Activated CD4-positive, alpha-beta memory T cell treated with anti-CD3 and anti-CD28 coated beads for 36 hours (primary cell): ENCODE results near the gene ELL2. TPM values are rescaled to one million over a fixed set of nuclear protein-coding genes. Genes with fewer than 3 reads are reported as not detected.
A peak's percentile ranks its signal among the peaks of the same experiment; 100 is the strongest.
"Not testable (repeated sequence)": the region's sequence is repeated elsewhere in the genome, so short reads cannot be mapped to it uniquely, and the experiment has no call there.

Experiments
- CTCF ChIA-PET: fragments of 350-600 bp; sonication (Branson Sonifier 250); formaldehyde crosslinking; loops from one replicate; lab custom pipeline; 2021; ENCODE audit warnings: antibody characterized with exemption, inconsistent platforms; lab: Charles Lee
- POLR2A ChIA-PET: fragments of 350-600 bp; sonication (Branson Sonifier 250); formaldehyde crosslinking; loops from one replicate; lab custom pipeline; 2021; ENCODE audit warnings: antibody characterized with exemption; lab: Charles Lee
- DNase-seq: peaks from one replicate; pipeline ENCODE4 v3.0.0-alpha.2; 2020
- H3K27ac Mint-ChIP-seq: one replicate; pipeline ENCODE4 v1.8.0; 2021; ENCODE audit warnings: mixed read lengths
- H3K27me3 Mint-ChIP-seq: one replicate; pipeline ENCODE4 v1.8.0; 2021; ENCODE audit warnings: mixed read lengths
- H3K36me3 Mint-ChIP-seq: one replicate; pipeline ENCODE4 v1.8.0; 2021; ENCODE audit warnings: mixed read lengths
- H3K4me1 Mint-ChIP-seq: one replicate; pipeline ENCODE4 v1.8.0; 2021; ENCODE audit warnings: low read depth, mixed read lengths
- H3K4me3 Mint-ChIP-seq: one replicate; pipeline ENCODE4 v1.8.0; 2021; ENCODE audit warnings: mild to moderate bottlenecking, mixed read lengths
- H3K9me3 Mint-ChIP-seq: one replicate; pipeline ENCODE4 v1.8.0; 2021; ENCODE audit warnings: mixed read lengths
- intact Hi-C: fragments of 100-400 bp; cut with micrococcal nuclease; formaldehyde crosslinking; loops from one replicate; pipeline ENCODE4 v1.15.1; 2023
- total RNA-seq, 2 experiments: library from RNA; stranded (reverse); gene quantifications; one replicate each; pipeline ENCODE4 v1.2.3, GENCODE V29; 2021

The ELL2 gene
- total RNA-seq, 2 experiments from 2014 or later = 127 to 132 TPM

DNA sequence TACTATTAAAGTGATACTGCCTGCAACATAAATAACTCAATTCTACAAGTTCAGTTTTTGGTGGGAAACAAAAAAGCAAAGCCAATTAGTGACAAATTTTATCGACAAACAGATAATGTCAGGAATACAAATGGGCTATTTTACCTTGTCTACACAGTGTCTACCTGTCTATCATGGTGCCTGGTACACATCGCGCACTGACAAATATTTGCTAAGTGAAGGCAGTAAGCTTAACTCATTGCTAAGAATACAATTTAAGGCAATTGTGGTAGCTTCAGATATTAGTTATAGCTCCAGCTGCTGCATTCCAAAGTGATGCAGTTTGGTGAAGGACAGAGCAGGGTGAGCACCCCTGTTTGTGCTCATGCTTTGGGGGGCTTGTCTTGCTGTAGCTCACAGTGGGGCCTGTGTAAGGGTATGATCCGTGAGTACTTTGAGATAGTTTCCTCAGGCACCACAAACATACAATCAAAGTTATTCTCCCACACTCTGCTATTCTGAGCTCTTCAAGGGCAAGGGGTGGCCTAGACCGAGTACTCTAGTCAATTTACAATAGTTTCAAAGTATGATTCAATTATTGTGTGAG, 24.7 kb downstream of the ELL2 start:
- no peak for DNase-seq
- intact Hi-C loops = no loop called here
- H3K4me3 Mint-ChIP-seq = no peak overlapping the region
- CTCF ChIA-PET = interaction anchor here (1.1 to 1.4 kb wide), 4 partner anchors 11 to 24 kb away, joined by 3 to 4 read pairs (median 4); no protein-coding TSS in a partner anchor
- POLR2A ChIA-PET = no interaction called here
- H3K4me1 Mint-ChIP-seq = peaks cover 38% of the 10 kb centered on the region
- peaks cover 14% of the 10 kb centered on the region for H3K36me3 Mint-ChIP-seq
- H3K27me3 Mint-ChIP-seq = no peaks in the 10 kb centered on the region
- no peak overlapping the region for H3K27ac Mint-ChIP-seq
- no peaks in the 10 kb centered on the region for H3K9me3 Mint-ChIP-seq

GRCh38 chr5:95935553-95936100, 26.0 kb downstream of the ELL2 start:
- H3K4me3 Mint-ChIP-seq = no peak overlapping the region
- peaks cover 21% of the 10 kb centered on the region for H3K36me3 Mint-ChIP-seq
- ChIA-PET CTCF (interaction anchor here (1.2 to 1.4 kb wide), 2 partner anchors 20 to 23 kb away, joined by 3 to 4 read pairs; no protein-coding TSS in a partner anchor), POLR2A (no interaction called here)
- no peak overlapping the region for H3K27ac Mint-ChIP-seq
- DNase-seq = no peak
- H3K27me3 Mint-ChIP-seq = no peaks in the 10 kb centered on the region
- no peaks in the 10 kb centered on the region for H3K9me3 Mint-ChIP-seq
- intact Hi-C loops = no loop called here
- H3K4me1 Mint-ChIP-seq = peaks cover 44% of the 10 kb centered on the region

DNA sequence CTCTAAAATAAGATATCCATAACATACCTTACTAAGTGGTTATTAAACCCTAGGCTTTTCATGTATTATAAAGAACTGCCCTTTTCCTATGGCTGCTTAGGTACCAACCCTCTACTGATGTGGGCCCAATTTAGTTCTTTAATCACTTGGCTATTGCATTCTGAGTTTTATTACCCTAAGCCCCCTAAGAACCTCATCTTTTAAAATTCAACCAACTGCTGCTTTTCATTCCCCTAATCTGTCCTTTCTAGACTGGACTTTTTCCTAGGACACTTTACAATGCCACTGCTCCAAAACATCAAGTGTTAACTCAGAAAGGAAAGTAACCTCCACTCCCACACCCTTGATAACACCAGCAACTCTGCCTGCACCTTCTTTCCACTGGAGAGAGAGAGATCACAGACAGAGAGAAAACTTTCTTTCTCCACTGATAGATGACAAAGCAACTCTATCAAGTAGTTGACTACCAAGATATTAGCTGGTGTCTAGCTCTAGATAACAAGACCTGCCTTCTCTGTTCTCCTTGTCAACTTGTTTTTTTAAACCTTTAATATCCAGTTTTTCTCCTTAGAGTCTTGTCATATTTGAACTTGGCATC, 27.3 kb downstream of the ELL2 start:
- DNase-seq = no peak
- Mint-ChIP-seq H3K4me1 (peaks cover 42% of the 10 kb centered on the region), H3K27ac (peak overlapping the region; percentile 13), H3K4me3 (no peak overlapping the region), H3K27me3 (no peaks in the 10 kb centered on the region), H3K36me3 (peaks cover 21% of the 10 kb centered on the region), H3K9me3 (no peaks in the 10 kb centered on the region)
- ChIA-PET POLR2A (no interaction called here), CTCF (no interaction called here)
- intact Hi-C loops = no loop called here

- intact Hi-C loops = no loop called here
- Mint-ChIP-seq H3K27ac (no peak overlapping the region), H3K36me3 (peaks cover 24% of the 10 kb centered on the region), H3K9me3 (no peaks in the 10 kb centered on the region), H3K27me3 (no peaks in the 10 kb centered on the region), H3K4me3 (no peak overlapping the region), H3K4me1 (peaks cover 51% of the 10 kb centered on the region)
- ChIA-PET CTCF (interaction anchor here (1.1 kb wide), 1 partner anchor 74 kb away, joined by 4 read pairs; no protein-coding TSS in a partner anchor), POLR2A (no interaction called here)
- DNase-seq = no peak
Measured at GRCh38 chr5:95932941-95933340, 28.7 kb downstream of the ELL2 start.

DNA sequence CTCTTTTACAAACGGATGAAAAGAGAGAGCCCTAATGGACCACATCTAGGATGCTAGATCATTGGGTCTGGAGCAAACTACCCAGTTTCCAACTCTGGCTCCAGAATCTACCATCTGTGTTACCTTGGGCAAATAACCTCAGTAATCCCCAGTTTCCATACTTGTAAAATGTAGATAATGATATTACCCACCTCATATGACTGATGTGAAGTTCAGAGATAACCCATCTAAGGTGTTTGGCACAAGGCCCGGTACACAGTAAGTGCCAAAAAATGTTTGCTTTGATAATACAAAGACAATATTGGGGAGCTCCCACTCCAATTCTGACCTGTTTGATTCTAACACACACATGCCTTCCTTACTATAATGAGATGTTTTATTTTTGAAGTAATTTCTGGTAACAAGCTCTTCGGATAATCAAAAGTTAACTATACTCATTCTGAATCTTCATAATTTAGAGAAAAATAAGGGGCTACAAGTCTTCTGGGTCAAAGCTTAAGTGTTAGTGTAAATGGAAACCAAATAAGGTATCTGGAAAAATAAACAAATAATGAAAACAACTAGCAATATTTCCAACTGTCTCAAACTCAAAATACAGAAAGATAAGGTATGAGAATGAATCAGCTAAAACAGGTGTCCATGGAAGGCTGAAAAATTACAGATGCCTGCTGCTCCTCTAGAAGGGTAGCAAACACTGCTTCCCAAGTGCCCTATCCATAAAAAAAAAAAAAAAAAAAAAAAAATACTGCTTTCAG, 30.4 kb downstream of the ELL2 start:
- Mint-ChIP-seq H3K27me3 (no peaks in the 10 kb centered on the region), H3K4me3 (no peak overlapping the region), H3K9me3 (no peaks in the 10 kb centered on the region), H3K27ac (no peak overlapping the region), H3K36me3 (peaks cover 20% of the 10 kb centered on the region), H3K4me1 (peaks cover 57% of the 10 kb centered on the region)
- ChIA-PET CTCF (interaction anchor here (0.9 kb wide), 1 partner anchor 405 kb away, joined by 3 read pairs; no protein-coding TSS in a partner anchor), POLR2A (interaction anchor here (1.2 kb wide), 1 partner anchor 13 kb away, joined by 3 read pairs; no protein-coding TSS in a partner anchor)
- intact Hi-C loops = no loop called here
- DNase-seq = no peak

- no peak for DNase-seq
- Mint-ChIP-seq H3K27ac (no peak overlapping the region), H3K4me1 (peaks cover 60% of the 10 kb centered on the region), H3K9me3 (no peaks in the 10 kb centered on the region), H3K27me3 (no peaks in the 10 kb centered on the region), H3K36me3 (peaks cover 15% of the 10 kb centered on the region), H3K4me3 (no peak overlapping the region)
- intact Hi-C loops = no loop called here
- CTCF ChIA-PET = no interaction called here
- POLR2A ChIA-PET = no interaction called here
Measured at GRCh38 chr5:95930141-95930930, 31.3 kb downstream of the ELL2 start.

- H3K4me1 Mint-ChIP-seq = peaks cover 49% of the 10 kb centered on the region
- H3K27ac Mint-ChIP-seq = peak overlapping the region; percentile 84
- DNase-seq = no peak
- H3K36me3 Mint-ChIP-seq = peaks cover 18% of the 10 kb centered on the region
- intact Hi-C loops = loop anchor here (1.0 to 2.0 kb wide), 4 partner anchors 34 to 352 kb away; no protein-coding TSS in a partner anchor
- POLR2A ChIA-PET = interaction anchor here (1.1 to 1.4 kb wide), 4 partner anchors 30 to 406 kb away, joined by 3 to 5 read pairs (median 4); partner anchors contain the start of gene ELL2
- H3K4me3 Mint-ChIP-seq = no peak overlapping the region
- H3K9me3 Mint-ChIP-seq = no peaks in the 10 kb centered on the region
- H3K27me3 Mint-ChIP-seq = no peaks in the 10 kb centered on the region
- CTCF ChIA-PET = interaction anchor here (1.0 to 1.4 kb wide), 3 partner anchors 59 to 407 kb away, joined by 3 to 4 read pairs (median 3); no protein-coding TSS in a partner anchor
Measured at GRCh38 chr5:95928724-95929253, 32.9 kb downstream of the ELL2 start.

- ChIA-PET POLR2A (interaction anchor here (1.0 to 1.4 kb wide), 5 partner anchors 14 to 407 kb away, joined by 3 to 5 read pairs (median 3); partner anchors contain the start of gene ELL2), CTCF (interaction anchor here (0.6 to 1.4 kb wide), 4 partner anchors 16 to 408 kb away, joined by 3 to 4 read pairs (median 4); no protein-coding TSS in a partner anchor)
- Mint-ChIP-seq H3K9me3 (no peaks in the 10 kb centered on the region), H3K36me3 (peaks cover 19% of the 10 kb centered on the region), H3K27me3 (no peaks in the 10 kb centered on the region), H3K4me3 (no peak overlapping the region), H3K4me1 (peaks cover 46% of the 10 kb centered on the region), H3K27ac (peak overlapping the region; percentile 84)
- intact Hi-C loops = loop anchor here (1.0 to 2.0 kb wide), 4 partner anchors 35 to 352 kb away; no protein-coding TSS in a partner anchor
- no peak for DNase-seq
Measured at GRCh38 chr5:95927927-95928723, 33.5 kb downstream of the ELL2 start.

DNA sequence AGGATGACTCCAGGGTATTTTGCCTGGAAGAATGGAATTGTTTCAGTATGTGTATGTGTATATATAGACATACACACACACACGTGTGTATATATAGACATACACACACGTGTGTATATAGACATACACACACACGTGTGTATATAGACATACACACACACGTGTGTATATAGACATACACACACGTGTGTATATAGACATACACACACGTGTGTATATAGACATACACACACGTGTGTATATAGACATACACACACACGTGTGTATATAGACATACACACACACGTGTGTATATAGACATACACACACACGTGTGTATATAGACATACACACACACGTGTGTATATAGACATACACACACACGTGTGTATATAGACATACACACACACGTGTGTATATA, 34.4 kb downstream of the ELL2 start:
- H3K4me1 Mint-ChIP-seq = peaks cover 41% of the 10 kb centered on the region
- ChIA-PET CTCF (interaction anchor here (1.3 kb wide), 1 partner anchor 409 kb away, joined by 3 read pairs; no protein-coding TSS in a partner anchor), POLR2A (interaction anchor here (1.0 to 1.4 kb wide), 2 partner anchors 14 to 56 kb away, joined by 3 to 5 read pairs; no protein-coding TSS in a partner anchor)
- H3K4me3 Mint-ChIP-seq, H3K27me3 Mint-ChIP-seq, H3K9me3 Mint-ChIP-seq, DNase-seq, intact Hi-C loops, H3K27ac Mint-ChIP-seq: not testable (repeated sequence)
- H3K36me3 Mint-ChIP-seq = peaks cover 19% of the 10 kb centered on the region

DNA sequence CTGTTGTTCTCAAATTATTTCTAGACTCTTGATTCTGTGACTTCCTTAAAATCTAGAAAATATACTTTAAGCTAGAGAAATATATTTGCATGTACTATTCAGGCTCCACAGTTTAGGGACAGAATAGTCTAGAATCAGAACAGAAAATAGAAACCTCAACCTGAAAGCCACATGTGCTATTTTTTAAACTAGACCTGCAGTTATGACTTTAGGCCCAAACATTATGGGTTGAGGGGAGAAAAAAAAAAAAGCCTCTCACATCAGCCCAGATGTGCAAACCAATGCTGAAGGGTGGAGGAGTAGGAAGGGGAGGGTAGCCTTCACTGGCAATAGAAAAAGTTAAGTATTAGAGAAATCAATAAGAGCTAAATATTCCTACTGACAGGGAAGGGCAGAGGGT, 35.7 kb downstream of the ELL2 start:
- H3K4me1 Mint-ChIP-seq = peaks cover 34% of the 10 kb centered on the region

More for the DNA sequence above, 35.7 kb downstream of the ELL2 start:
- no peak overlapping the region for H3K4me3 Mint-ChIP-seq
- no peaks in the 10 kb centered on the region for H3K9me3 Mint-ChIP-seq
- peaks cover 15% of the 10 kb centered on the region for H3K36me3 Mint-ChIP-seq
- intact Hi-C loops = no loop called here
- no peaks in the 10 kb centered on the region for H3K27me3 Mint-ChIP-seq
- POLR2A ChIA-PET = no interaction called here
- no peak for DNase-seq
- CTCF ChIA-PET = interaction anchor here (3.3 kb wide), 1 partner anchor 411 kb away, joined by 10 read pairs; no protein-coding TSS in a partner anchor
- H3K27ac Mint-ChIP-seq = no peak overlapping the region
